ENCODE data around the gene TLK1. TPM values are rescaled to one million over a fixed set of nuclear protein-coding genes. Genes with fewer than 3 reads are reported as not detected.

TLK1 gene
- total and polyA plus RNA-seq, 2 of the 4 experiments (the other 2 are of a cell fraction): 7.3 to 12.5 TPM

DNA sequence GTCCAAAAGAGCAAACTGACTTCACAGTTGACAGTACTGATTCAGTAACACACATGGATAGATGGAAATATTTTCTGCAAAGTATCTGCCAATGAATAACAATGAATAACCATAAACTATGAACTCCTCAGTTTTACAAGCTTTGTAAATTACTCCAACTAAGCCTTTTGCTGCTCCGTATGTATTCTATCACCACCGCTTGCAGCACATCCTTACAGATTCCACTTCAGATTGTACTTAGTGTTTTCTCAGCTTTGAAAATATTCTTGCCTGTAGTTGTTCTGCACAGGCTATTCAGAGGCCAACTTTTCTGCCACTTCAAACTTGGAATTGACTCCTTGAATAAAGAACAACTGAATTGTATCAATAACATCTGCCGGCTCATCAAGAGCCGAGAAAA, 36.2 kb downstream of the TLK1 start:
- Histone ChIP-seq H4K8ac (ENCODE audit: low read depth in 2 of 2, low read length in 2 of 2) (no peak overlapping the region), H3K4ac (ENCODE audit: low read depth, low read length) (no peak overlapping the region), H3K18ac (ENCODE audit: low read depth, low read length) (no peak overlapping the region), H4K91ac (ENCODE audit: insufficient read depth, low read depth, low read length) (no peak overlapping the region), H3K14ac (replicated peaks; ENCODE audit: low read depth, low read length) (no peak overlapping the region), H3K23ac (ENCODE audit: low read depth, low read length) (no peak overlapping the region), H3K9me3 (ENCODE audit: control insufficient read depth, insufficient read depth, low read length) (no peaks in the 10 kb centered on the region), H3K27me3 (ENCODE audit: control insufficient read depth, insufficient read depth, low read length) (no peaks in the 10 kb centered on the region), H2BK15ac (ENCODE audit: low read depth, low read length) (no peak overlapping the region), H2BK120ac (ENCODE audit: low read depth, low read length) (no peak overlapping the region), H3K56ac (ENCODE audit: extremely low read depth, insufficient read depth, low read length) (no peak overlapping the region), H3K9me1 (ENCODE audit: insufficient read depth, low read length) (no peaks in the 10 kb centered on the region), H2AFZ (replicated peaks; ENCODE audit: low read length, poor library complexity) (no peak overlapping the region), H2BK5ac (ENCODE audit: low read depth, low read length, poor library complexity, severe bottlenecking) (no peak overlapping the region), H3K79me1 (ENCODE audit: low read depth in 1 of 2, low read length in 2 of 2) (peaks cover 28 to 59% of the 10 kb centered on the region in 2 experiments), H3K9ac (ENCODE audit: low read depth, low read length) (no peak overlapping the region), H3K4me2 (ENCODE audit: low read depth, low read length) (no peak overlapping the region), H2AK5ac (ENCODE audit: low read depth, low read length) (no peak overlapping the region), H2AK9ac (replicated peaks; ENCODE audit: low read depth, low read length, poor library complexity) (no peak overlapping the region), H4K5ac (ENCODE audit: low read depth, low read length) (no peak overlapping the region), H3K4me1 (ENCODE audit: control insufficient read depth, insufficient read depth, low read length) (no peaks in the 10 kb centered on the region), H2BK20ac (ENCODE audit: low read depth, low read length) (no peak overlapping the region), H3K27ac (ENCODE audit: insufficient read depth, low read length) (no peak overlapping the region), H3K4me3 (ENCODE audit: insufficient read depth, low read depth, low read length) (no peak overlapping the region), H3K36me3 (ENCODE audit: control insufficient read depth, insufficient read depth, low read length) (no peaks in the 10 kb centered on the region), H4K20me1 (ENCODE audit: insufficient read depth, low read length) (peaks cover 44% of the 10 kb centered on the region)
- DNase-seq: no peak
- TF ChIP-seq MAFK (IDR thresholded peaks at IDR 0.05; ENCODE audit: low read depth, low read length) (no peak), RFX5 (IDR thresholded peaks at IDR 0.05; ENCODE audit: low read depth, low read length) (no peak), SMC3 (IDR thresholded peaks at IDR 0.05; ENCODE audit: low read depth, low read length) (no peak), CEBPB (IDR thresholded peaks at IDR 0.05; ENCODE audit: low read depth, low read length) (no peak), FOS (IDR thresholded peaks at IDR 0.05; ENCODE audit: low read depth, low read length) (no peak), RCOR1 (IDR thresholded peaks at IDR 0.05; ENCODE audit: insufficient replicate concordance, low read length) (no peak), MXI1 (IDR thresholded peaks at IDR 0.05; ENCODE audit: borderline replicate concordance, low read depth, low read length) (no peak)
- POLR2A ChIA-PET (ENCODE audit: unreplicated experiment): interaction anchor here (0.6 kb wide), 1 partner anchor 250 kb away, joined by 3 read pairs; no protein-coding TSS in a partner anchor
- in situ Hi-C loops (cut with MboI; ENCODE audit: low sequenced_read_pairs) (no loop called here), dilution Hi-C loops (cut with HindIII; ENCODE audit: low sequenced_read_pairs, unreplicated experiment) (no loop called here), intact Hi-C loops (cut with micrococcal nuclease) (no loop called here)
- CTCF ChIA-PET: interaction anchor here (0.6 kb wide), 1 partner anchor 283 kb away, joined by 5 read pairs; no protein-coding TSS in a partner anchor
- no CpG with 5 or more reads among the region's 4 CpGs for WGBS, 2 experiments (ENCODE audit: extremely low coverage in 2 of 2, insufficient read length in 1 of 2)
- no peak for ATAC-seq (ENCODE audit: low read depth)
- no TSS peak for BruUV-seq (replicated peaks)
